DOHH2 (cell line): ENCODE data around the gene NRCAM.

Experiments used
- CTCF ChIP-seq: fragments of 200-600 bp; sonication (generic); IDR thresholded peaks from one replicate; pipeline ENCODE4 v1.5.1; 2014; ENCODE audit warnings: antibody characterized with exemption, mild to moderate bottlenecking, low read depth, low read length; ENCODE audit not compliant: poor library complexity, severe bottlenecking
- EZH2phosphoT487 ChIP-seq: fragments of 200-600 bp; sonication (generic); IDR thresholded peaks from 2 replicates; pipeline ENCODE4 v1.6.1; 2017; ENCODE audit warnings: borderline replicate concordance, mild to moderate bottlenecking, antibody characterized with exemption, low read length, moderate library complexity, mixed read lengths

- no peak for TF ChIP-seq CTCF
- TF ChIP-seq EZH2phosphoT487, result no peak
These were observed 176.1 kb downstream of the NRCAM start for GRCh38 chr7:108280136-108280535.
